Inflammatory macrophage treated with lipopolysaccharide for 1 hour (primary cell): Measurements from ENCODE around the gene MAD2L2.

ENCODE experiments used
- DNase-seq, 2 donors: peaks; one replicate each; pipeline ENCODE4 v3.0.0-alpha.2; 2020 to 2022

The MAD2L2 gene

GRCh38 chr1:11681071-11681771, at the start of gene MAD2L2:
MAD2L2 (minus strand) TSS chr1:11681148; CDS start chr1:11680601, 547 bp downstream.
- DNase-seq, result peak; percentile 72 to 89

GRCh38 chr1:11730429-11730891, 49.5 kb upstream of the MAD2L2 start:
- peak; percentile 85 to 88 for DNase-seq

GRCh38 chr1:11729498-11730428, 48.8 kb upstream of the MAD2L2 start:
- DNase-seq, result no peak

- no peak for DNase-seq
These were observed 48.2 kb upstream of the MAD2L2 start for GRCh38 chr1:11729155-11729497.

GRCh38 chr1:11728126-11728806, 47.3 kb upstream of the MAD2L2 start:
- no peak for DNase-seq

GRCh38 chr1:11727119-11727518, 46.2 kb upstream of the MAD2L2 start:
- DNase-seq, result no peak

- peak; percentile 63 to 65 for DNase-seq
These were observed 44.7 kb upstream of the MAD2L2 start for GRCh38 chr1:11725616-11726015.

- DNase-seq, result no peak
These were observed 41.6 kb upstream of the MAD2L2 start for GRCh38 chr1:11722538-11722937.

- no peak for DNase-seq
These were observed 40.4 kb upstream of the MAD2L2 start for GRCh38 chr1:11721311-11721710.

GRCh38 chr1:11720525-11720924, 39.6 kb upstream of the MAD2L2 start:
- no peak for DNase-seq

GRCh38 chr1:11720033-11720376, 39.1 kb upstream of the MAD2L2 start:
- no peak for DNase-seq

- peak; percentile 60 to 95 for DNase-seq
These were observed 38.5 kb upstream of the MAD2L2 start for GRCh38 chr1:11719313-11720032.

GRCh38 chr1:11714831-11715575, 34.1 kb upstream of the MAD2L2 start:
- no peak for DNase-seq

GRCh38 chr1:11713095-11713494, 32.1 kb upstream of the MAD2L2 start:
- no peak for DNase-seq

GRCh38 chr1:11712285-11712684, 31.3 kb upstream of the MAD2L2 start:
- DNase-seq, result no peak

- DNase-seq, result no peak
These were observed 30.5 kb upstream of the MAD2L2 start for GRCh38 chr1:11711490-11711889.

GRCh38 chr1:11708554-11709350, 27.8 kb upstream of the MAD2L2 start:
- peak; percentile 43 to 93 for DNase-seq

- peak in 1 of 2 donors; percentile 36 for DNase-seq
These were observed 26.8 kb upstream of the MAD2L2 start for GRCh38 chr1:11707621-11708276.

- DNase-seq, result no peak
These were observed 25.3 kb upstream of the MAD2L2 start for GRCh38 chr1:11706292-11706691.

GRCh38 chr1:11705596-11705995, 24.6 kb upstream of the MAD2L2 start:
- DNase-seq, result no peak
